H1 (cell line): ENCODE measurements around the gene GRIK4. TPM values are rescaled to one million over a fixed set of nuclear protein-coding genes. Genes with fewer than 3 reads are reported as not detected.

Experiments used
- CTCF ChIA-PET: fragments of 300-600 bp; sonication (Branson Sonifier 250); formaldehyde crosslinking; loops from one replicate; lab custom pipeline; 2021; ENCODE audit not compliant: partially characterized antibody; lab: Charles Lee
- POLR2A ChIA-PET: fragments of 300-600 bp; sonication (Branson Sonifier 250); formaldehyde crosslinking; loops from one replicate; lab custom pipeline; 2021; ENCODE audit warnings: inconsistent platforms; ENCODE audit not compliant: partially characterized antibody; lab: Charles Lee
- DNase-seq, 2 experiments: peaks; one replicate each; pipeline versions ENCODE4 v3.0.0 to v3.0.0-alpha.2; 2010 to 2022; ENCODE audit warnings: low spot score in 2 of 2, low read depth in 1 of 2, mixed read lengths in 1 of 2
- FAIRE-seq: peaks from 2 replicates; lab custom pipeline; 2011; peaks lifted over from hg19 to GRCh38; lab: Jason Lieb, UNC
- H2AFZ ChIP-seq: 2 replicates; pipeline ENCODE4 v1.8.1; 2012; ENCODE audit warnings: low read length, inconsistent platforms
- H2AK5ac ChIP-seq: 2 replicates; pipeline ENCODE4 v1.6.1; 2013; ENCODE audit warnings: low read depth, low read length
- H2BK120ac ChIP-seq: replicated peaks from 2 replicates; pipeline ENCODE3; 2013; ENCODE audit warnings: low read depth, low read length, inconsistent platforms
- H2BK12ac ChIP-seq: 2 replicates; pipeline ENCODE4 v1.6.1; 2013; ENCODE audit warnings: low read depth, low read length
- H2BK15ac ChIP-seq: 2 replicates; pipeline ENCODE4 v1.6.1; 2013; ENCODE audit warnings: low read length
- H2BK20ac ChIP-seq: 2 replicates; pipeline ENCODE4 v1.6.1; 2013; ENCODE audit warnings: low read length
- H2BK5ac ChIP-seq: 2 replicates; pipeline ENCODE4 v1.6.1; 2013; ENCODE audit warnings: low read depth, low read length
- H3K14ac ChIP-seq: 2 replicates; pipeline ENCODE4 v1.6.1; 2013; ENCODE audit warnings: inconsistent platforms; ENCODE audit not compliant: insufficient read length
- H3K18ac ChIP-seq: 2 replicates; pipeline ENCODE4 v1.6.1; 2013; ENCODE audit warnings: low read length; ENCODE audit errors: extremely low read depth
- H3K23ac ChIP-seq: 2 replicates; pipeline ENCODE4 v1.6.1; 2013; ENCODE audit warnings: inconsistent platforms; ENCODE audit not compliant: insufficient read length
- H3K23me2 ChIP-seq: 2 replicates; pipeline ENCODE4 v1.6.1; 2013; ENCODE audit warnings: low read depth, low read length
- H3K27ac ChIP-seq: 2 replicates; pipeline ENCODE4 v1.6.1; 2011; ENCODE audit warnings: low read depth, low read length, inconsistent platforms
- H3K27me3 ChIP-seq, 4 experiments: replicated peaks in 1 of 4; 1 replicate in 1 of 4; 2 replicates in 3 of 4; pipeline versions ENCODE4 v1.6.1 to v1.8.1; 2011 to 2013; ENCODE audit warnings: low read length in 3 of 4, mild to moderate bottlenecking in 3 of 4, inconsistent platforms in 2 of 4, mixed read lengths in 2 of 4, moderate library complexity in 1 of 4; ENCODE audit not compliant: control insufficient read depth in 3 of 4, insufficient read depth in 3 of 4; ENCODE audit errors: extremely low read depth in 1 of 4
- H3K36me3 ChIP-seq, 4 experiments: 2 replicates each; pipeline versions ENCODE4 v1.6.1 to v1.8.1; 2011 to 2013; ENCODE audit warnings: mild to moderate bottlenecking in 4 of 4, low read length in 3 of 4, moderate library complexity in 2 of 4, control low read depth in 1 of 4, inconsistent platforms in 1 of 4; ENCODE audit not compliant: insufficient read depth in 4 of 4, control insufficient read depth in 2 of 4
- H3K4ac ChIP-seq: replicated peaks from 2 replicates; pipeline ENCODE3; 2013; ENCODE audit warnings: low read length, low read depth, mixed read lengths, inconsistent platforms; ENCODE audit not compliant: insufficient read length
- H3K4me1 ChIP-seq, 4 experiments: replicated peaks in 1 of 4; 1 replicate in 1 of 4; 2 replicates in 3 of 4; pipeline versions ENCODE4 v1.6.1 to v1.8.1; 2011 to 2013; ENCODE audit warnings: low read length in 3 of 4, inconsistent platforms in 2 of 4, mixed read lengths in 1 of 4; ENCODE audit not compliant: insufficient read depth in 4 of 4, control insufficient read depth in 3 of 4
- H3K4me2 ChIP-seq, 2 experiments: 2 replicates each; pipeline versions ENCODE4 v1.6.1 to v1.8.1; 2011 to 2013; ENCODE audit warnings: low read depth in 2 of 2, low read length in 2 of 2, control low read depth in 1 of 2, inconsistent platforms in 1 of 2, mild to moderate bottlenecking in 1 of 2; ENCODE audit not compliant: insufficient read depth in 1 of 2
- H3K4me3 ChIP-seq, 4 experiments: fragments of 200-600, 300-600 bp in 1 of 4; sonication (generic), shearing (Covaris generic), sonication (Bioruptor Twin) in 1 of 4; 2 replicates each; pipeline versions ENCODE4 v1.5.1 to v1.8.1; 2011 to 2016; ENCODE audit warnings: low read length in 4 of 4, low read depth in 3 of 4, control low read depth in 2 of 4, inconsistent platforms in 2 of 4, mild to moderate bottlenecking in 2 of 4, mixed read lengths in 1 of 4, moderate library complexity in 1 of 4; ENCODE audit not compliant: insufficient read depth in 2 of 4; ENCODE audit errors: extremely low read depth in 1 of 4
- H3K56ac ChIP-seq: replicated peaks from 2 replicates; pipeline ENCODE3; 2013; ENCODE audit warnings: low read depth, mild to moderate bottlenecking, mixed read lengths, low read length, inconsistent platforms; ENCODE audit not compliant: insufficient read length
- H3K79me1 ChIP-seq: 2 replicates; pipeline ENCODE4 v1.6.1; 2013; ENCODE audit warnings: low read depth, low read length, control low read depth
- H3K79me2 ChIP-seq, 2 experiments: 2 replicates each; pipeline versions ENCODE4 v1.6.1 to v1.8.1; 2012 to 2013; ENCODE audit warnings: low read length in 2 of 2, mild to moderate bottlenecking in 2 of 2, inconsistent platforms in 1 of 2; ENCODE audit not compliant: insufficient read depth in 2 of 2, control insufficient read depth in 1 of 2
- H3K9ac ChIP-seq, 4 experiments: replicated peaks in 1 of 4; 1 replicate in 1 of 4; 2 replicates in 3 of 4; pipeline versions ENCODE4 v1.6.1 to v1.8.1; 2011 to 2013; ENCODE audit warnings: low read depth in 3 of 4, low read length in 3 of 4, control low read depth in 2 of 4, mild to moderate bottlenecking in 2 of 4, moderate library complexity in 2 of 4, inconsistent platforms in 1 of 4; ENCODE audit errors: extremely low read depth in 1 of 4
- H3K9me3 ChIP-seq, 2 experiments: 2 replicates each; pipeline versions ENCODE4 v1.6.1 to v1.8.1; 2012 to 2013; ENCODE audit warnings: mild to moderate bottlenecking in 2 of 2, moderate library complexity in 2 of 2, control low read depth in 1 of 2, inconsistent platforms in 1 of 2, low read depth in 1 of 2, low read length in 1 of 2, mixed read lengths in 1 of 2; ENCODE audit not compliant: insufficient read depth in 2 of 2
- H4K20me1 ChIP-seq, 2 experiments: replicated peaks in 1 of 2; 2 replicates each; pipeline versions ENCODE3 to v1.8.1; 2011 to 2013; ENCODE audit warnings: inconsistent platforms in 2 of 2, low read length in 2 of 2, mild to moderate bottlenecking in 1 of 2; ENCODE audit not compliant: insufficient read depth in 2 of 2, control insufficient read depth in 1 of 2
- H4K5ac ChIP-seq: 2 replicates; pipeline ENCODE4 v1.6.1; 2013; ENCODE audit warnings: low read length, low read depth, mixed read lengths, inconsistent platforms; ENCODE audit not compliant: insufficient read length
- H4K8ac ChIP-seq: 2 replicates; pipeline ENCODE4 v1.8.0; 2013; ENCODE audit warnings: mild to moderate bottlenecking, moderate library complexity, low read length, inconsistent platforms; ENCODE audit not compliant: insufficient read depth; ENCODE audit errors: extremely low read depth
- H4K91ac ChIP-seq: replicated peaks from 2 replicates; pipeline ENCODE3; 2013; ENCODE audit warnings: low read length, mixed read lengths, inconsistent platforms; ENCODE audit not compliant: insufficient read length
- CBX5 ChIP-seq: fragments of 300-800, 300-1000 bp; sonication (generic); IDR thresholded peaks from 2 replicates; pipeline ENCODE4 v1.7.1; 2016; ENCODE audit warnings: antibody characterized with exemption, low read length, low read depth
- CEBPB ChIP-seq: IDR thresholded peaks from 2 replicates; pipeline ENCODE4 v1.6.1; 2012; ENCODE audit warnings: low read depth, low read length
- HDAC2 ChIP-seq, 2 experiments: fragments of 300-600 bp in 1 of 2; sonication (generic) in 1 of 2; IDR thresholded peaks; 2 replicates each; pipeline ENCODE4 v1.6.1; 2011 to 2012; ENCODE audit warnings: low read depth in 2 of 2, low read length in 2 of 2, mild to moderate bottlenecking in 2 of 2, moderate library complexity in 2 of 2, borderline replicate concordance in 1 of 2, inconsistent platforms in 1 of 2
- JUND ChIP-seq: IDR thresholded peaks from 2 replicates; pipeline ENCODE4 v1.6.1; 2011; ENCODE audit warnings: mild to moderate bottlenecking, improper control_type of control experiment, low read length
- SIN3A ChIP-seq, 2 experiments: IDR thresholded peaks in 1 of 2; conservative IDR thresholded peaks in 1 of 2; 2 replicates each; pipeline ENCODE4 v1.6.1; 2011 to 2012; ENCODE audit warnings: low read length in 2 of 2, improper control_type of control experiment in 1 of 2, low read depth in 1 of 2, mild to moderate bottlenecking in 1 of 2
- WGBS, 2 experiments: shearing (Covaris generic) in 1 of 2; methylation state at CpG; one replicate each; pipeline versions ENCODE4 v1.1.6 to v1.1.7; 2013 to 2015; ENCODE audit warnings: low lambda C conversion rate in 2 of 2, mixed read lengths in 2 of 2, inconsistent platforms in 1 of 2, low coverage in 1 of 2, missing lambda C conversion rate in 1 of 2; ENCODE audit not compliant: insufficient replicate concordance in 2 of 2, insufficient coverage in 1 of 2, insufficient read length in 1 of 2; ENCODE audit errors: extremely low coverage in 1 of 2, missing lambda C conversion rate in 1 of 2; 5-methylcytosine and 5-hydroxymethylcytosine counted together
- polyA plus RNA-seq, 7 experiments: library from polyadenylated mRNA; depleted of rRNA in 3 of 7; stranded (reverse) in 5 of 7; unstranded in 2 of 7; fragments of >200 nt in 5 of 7; fragments of 200-250 nt in 2 of 7; gene quantifications; 1 replicate in 5 of 7; 2 replicates in 1 of 7; 4 replicates in 1 of 7; pipeline versions ENCODE4 v1.2.1 to v1.2.3, GENCODE V29; 2011 to 2013; ENCODE audit warnings: missing spikeins in 2 of 7, mixed read lengths in 2 of 7
- total RNA-seq: library from RNA; stranded (reverse); fragmentation: NEBNext Ultra II Directional; extraction: Animal tissue kit (Norgen Biotek cat#: 25700); gene quantifications from 2 replicates; pipeline ENCODE4 v1.2.1, GENCODE V29; 2021

GRIK4 gene
- total and polyA plus RNA-seq, 2 of the 8 experiments (the other 6 are each of a cell fraction or from before 2014, with no cell fraction given), result 1.2 to 2.9 TPM

DNA sequence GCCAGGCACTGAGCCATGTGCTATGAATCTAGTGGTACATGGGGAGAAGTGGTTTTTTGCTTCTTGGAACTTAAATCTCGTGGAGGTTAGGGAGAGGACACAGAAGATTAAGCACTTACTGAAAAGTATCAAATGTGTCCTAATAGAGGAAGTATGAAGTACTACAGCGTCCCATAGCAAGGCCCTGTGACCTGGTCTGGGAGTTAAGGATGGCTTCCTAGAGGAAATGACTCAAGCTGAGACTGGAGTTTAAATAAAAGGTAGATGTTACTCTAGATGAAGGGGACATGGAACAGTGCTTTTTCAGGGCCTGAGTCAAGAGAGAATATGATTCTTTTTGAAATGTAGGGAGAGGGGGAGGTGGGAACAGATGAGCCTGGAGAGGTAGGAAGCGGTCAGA, 202.9 kb downstream of the GRIK4 start:
- Histone ChIP-seq H3K4me2 (no peak overlapping the region), H2BK5ac (no peak overlapping the region), H2AK5ac (no peak overlapping the region), H3K9ac (no peak overlapping the region), H3K56ac (no peak overlapping the region), H4K8ac (no peak overlapping the region), H3K4me1 (peaks cover 0 to 19% (median 9%) of the 10 kb centered on the region in 4 experiments; a peak in 6 of 7 replicates), H2BK15ac (no peak overlapping the region), H3K14ac (no peak overlapping the region), H3K27me3 (no peaks in the 10 kb centered on the region; a peak in 3 of 7 replicates), H3K4me3 (no peak overlapping the region), H3K4ac (no peak overlapping the region), H3K18ac (no peak overlapping the region), H3K79me1 (no peaks in the 10 kb centered on the region), H4K91ac (no peak overlapping the region), H2BK120ac (no peak overlapping the region), H3K23ac (no peak overlapping the region), H3K23me2 (no peaks in the 10 kb centered on the region; the same call in 1 of the 2 replicates), H3K36me3 (no peaks in the 10 kb centered on the region), H2BK12ac (peak overlapping the region; percentile 60; the same call in 1 of the 2 replicates), H3K79me2 (no peaks in the 10 kb centered on the region), H2AFZ (no peak overlapping the region), H2BK20ac (0 out of 2 replicates have a peak overlapping the region, but pooled peaks have one; percentile 35), H3K27ac (no peak overlapping the region), H3K9me3 (no peaks in the 10 kb centered on the region), H4K20me1 (no peaks in the 10 kb centered on the region), H4K5ac (no peak overlapping the region)
- FAIRE-seq (no peak), DNase-seq (no peak)
- ChIA-PET POLR2A (no interaction called here), CTCF (interaction anchor here (0.7 to 19.6 kb wide), 27 partner anchors 9 to 395 kb away, joined by 3 to 300 read pairs (median 6); no protein-coding TSS in a partner anchor)
- 90% methylated on average over 3 of the region's 3 CpGs; no CpG with 5 or more reads in 1 of the 2 experiments for WGBS, 2 experiments
- TF ChIP-seq CBX5 (no peak), HDAC2 (IDR thresholded peaks at IDR 0.05; ENCODE audit: borderline replicate concordance in 1 of 2, low read depth in 2 of 2, low read length in 2 of 2) (no peak), SIN3A (conservative IDR thresholded peaks at IDR 0.05 in 1 of 2, IDR thresholded peaks at IDR 0.05 in 1 of 2; ENCODE audit: low read depth in 1 of 2, low read length in 2 of 2) (no peak), JUND (no peak), CEBPB (no peak)
